ENCODE data around the gene ABCB4. TPM values are rescaled to one million over a fixed set of nuclear protein-coding genes. Genes with fewer than 3 reads are reported as not detected.
A peak's percentile ranks its signal among the peaks of the same experiment; 100 is the strongest.

The ABCB4 gene
- total RNA-seq: not detected in 2 replicates

GRCh38 chr7:87475359-87476178 is at the start of gene ABCB4:
TSS of gene ABCB4 (minus strand) at chr7:87475680. CDS start at chr7:87475465, 215 bp downstream.
- Mint-ChIP-seq H3K4me3 (peak within 1 kb of the TSS; percentile 44), H3K27me3 (peaks cover 38% of the 10 kb centered on the region), H3K9me3 (no peaks in the 10 kb centered on the region), H3K27ac (no peak within 1 kb of the TSS), H3K4me1 (peaks cover 8% of the 10 kb centered on the region), H3K36me3 (ENCODE audit: low read depth) (no peaks in the 10 kb centered on the region)
- intact Hi-C loops (cut with micrococcal nuclease): no loop called here
- no peak for DNase-seq

DNA sequence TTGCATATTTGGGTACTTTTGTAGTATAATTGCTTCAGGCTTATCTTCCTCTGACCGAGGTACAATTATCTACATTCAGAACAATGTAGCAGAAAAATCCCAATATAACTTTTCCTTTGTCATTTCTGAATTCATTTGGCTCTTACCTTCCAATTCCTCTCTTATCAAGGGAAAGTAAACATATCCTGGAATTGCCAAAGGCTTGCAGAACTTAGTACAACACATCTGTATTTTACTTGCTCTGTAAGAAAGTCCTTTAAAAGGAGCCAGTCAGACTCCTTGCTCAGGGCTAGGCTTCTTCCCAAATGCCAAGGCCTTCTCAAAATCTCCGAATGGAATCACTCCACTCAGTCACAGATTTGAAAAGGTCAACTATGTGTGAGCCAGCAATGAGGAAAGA is 43.3 kb upstream of the ABCB4 start:
- H3K27me3 Mint-ChIP-seq: no peaks in the 10 kb centered on the region
- no peak overlapping the region for H3K4me3 Mint-ChIP-seq
- no peaks in the 10 kb centered on the region for H3K36me3 Mint-ChIP-seq (ENCODE audit: low read depth)
- intact Hi-C loops (cut with micrococcal nuclease): no loop called here
- H3K27ac Mint-ChIP-seq: no peak overlapping the region
- H3K4me1 Mint-ChIP-seq: no peaks in the 10 kb centered on the region
- DNase-seq: no peak
- no peaks in the 10 kb centered on the region for H3K9me3 Mint-ChIP-seq

DNA sequence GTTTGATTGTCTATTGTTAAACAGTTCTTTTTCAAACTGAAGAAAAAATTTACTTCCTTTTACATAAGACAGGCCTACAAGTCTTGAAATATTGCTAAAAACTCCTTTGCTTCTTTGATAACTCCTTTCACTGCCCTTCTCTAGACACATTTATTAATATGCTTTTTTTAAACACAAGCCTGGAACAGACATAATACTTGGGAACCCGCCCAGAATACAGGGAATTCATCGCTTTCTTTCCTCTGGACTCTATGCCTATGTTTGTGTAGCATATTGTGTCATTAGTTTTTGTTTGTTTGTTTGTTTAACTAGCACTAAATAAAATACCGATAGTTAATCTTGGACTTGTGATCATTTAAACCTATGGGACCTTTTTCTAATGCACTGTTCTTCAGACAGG is 42.4 kb upstream of the ABCB4 start:
- no peak for DNase-seq
- no peaks in the 10 kb centered on the region for H3K4me1 Mint-ChIP-seq
- intact Hi-C loops (cut with micrococcal nuclease): no loop called here

GRCh38 chr7:87517136-87517815 is 41.8 kb upstream of the ABCB4 start:
- no peaks in the 10 kb centered on the region for H3K36me3 Mint-ChIP-seq (ENCODE audit: low read depth)
- H3K4me1 Mint-ChIP-seq: no peaks in the 10 kb centered on the region
- no peak overlapping the region for H3K27ac Mint-ChIP-seq
- no peak overlapping the region for H3K4me3 Mint-ChIP-seq
- H3K27me3 Mint-ChIP-seq: no peaks in the 10 kb centered on the region
- intact Hi-C loops (cut with micrococcal nuclease): no loop called here
- H3K9me3 Mint-ChIP-seq: no peaks in the 10 kb centered on the region
- no peak for DNase-seq

More for the DNA sequence above, 42.4 kb upstream of the ABCB4 start:
- Mint-ChIP-seq H3K9me3 (no peaks in the 10 kb centered on the region), H3K36me3 (ENCODE audit: low read depth) (no peaks in the 10 kb centered on the region), H3K27me3 (no peaks in the 10 kb centered on the region), H3K27ac (no peak overlapping the region), H3K4me3 (no peak overlapping the region)

DNA sequence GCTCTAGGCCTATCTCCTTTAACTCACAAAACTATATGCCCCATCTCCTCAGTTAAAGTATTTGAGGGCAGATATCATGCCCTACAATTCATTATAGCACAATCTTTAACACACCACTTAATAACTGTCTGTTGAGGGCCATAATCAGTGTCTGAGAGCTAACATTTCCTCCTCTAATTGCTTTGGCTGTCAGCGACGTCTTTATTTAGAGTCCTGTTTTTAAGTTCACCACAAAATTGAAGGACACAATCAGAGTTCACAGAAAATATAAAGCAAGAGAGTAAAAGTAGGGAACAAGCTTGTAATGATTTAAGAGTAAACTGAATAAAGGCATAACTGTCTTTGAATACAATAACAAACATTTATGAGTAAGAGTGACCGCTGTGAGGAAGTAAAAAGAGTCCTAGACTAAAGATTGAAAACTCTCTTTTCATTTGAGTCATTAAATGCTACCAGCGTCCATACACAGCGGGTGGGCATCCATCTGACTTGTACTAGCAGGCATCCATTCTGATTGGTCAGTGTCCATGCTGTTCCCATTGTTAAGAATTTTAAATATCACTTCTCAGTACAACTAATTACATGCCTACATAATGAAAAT is 38.4 kb upstream of the ABCB4 start:
- no peak overlapping the region for H3K27ac Mint-ChIP-seq
- no peak for DNase-seq
- intact Hi-C loops (cut with micrococcal nuclease): no loop called here
- H3K4me1 Mint-ChIP-seq: peaks cover 5% of the 10 kb centered on the region
- no peaks in the 10 kb centered on the region for H3K36me3 Mint-ChIP-seq (ENCODE audit: low read depth)
- no peaks in the 10 kb centered on the region for H3K9me3 Mint-ChIP-seq
- H3K27me3 Mint-ChIP-seq: no peaks in the 10 kb centered on the region
- no peak overlapping the region for H3K4me3 Mint-ChIP-seq

- Mint-ChIP-seq H3K36me3 (ENCODE audit: low read depth) (no peaks in the 10 kb centered on the region), H3K4me1 (peaks cover 5% of the 10 kb centered on the region), H3K27ac (no peak overlapping the region), H3K4me3 (no peak overlapping the region), H3K27me3 (no peaks in the 10 kb centered on the region), H3K9me3 (no peaks in the 10 kb centered on the region)
- intact Hi-C loops (cut with micrococcal nuclease): no loop called here
- DNase-seq: no peak
These were observed 37.4 kb upstream of the ABCB4 start for GRCh38 chr7:87512906-87513305.

DNA sequence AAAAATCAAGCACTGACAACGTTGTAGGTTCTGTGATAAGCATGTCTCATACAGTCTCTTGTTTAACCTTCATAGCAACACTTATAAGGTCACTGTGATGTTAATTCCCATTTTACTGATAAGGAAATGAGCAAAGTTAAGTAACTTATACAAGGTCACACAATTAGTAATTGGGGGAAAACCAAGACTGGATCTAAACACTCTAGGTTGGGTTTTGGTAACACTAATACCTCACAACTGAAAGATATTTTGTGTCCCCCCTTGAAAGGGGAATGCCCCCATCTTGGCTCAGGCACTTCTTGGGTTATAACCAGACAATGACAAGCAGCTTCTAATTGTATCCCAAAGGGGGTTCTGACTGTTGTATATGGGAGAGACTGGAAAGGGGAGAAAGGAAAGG is 36.0 kb upstream of the ABCB4 start:
- no peaks in the 10 kb centered on the region for H3K9me3 Mint-ChIP-seq
- intact Hi-C loops (cut with micrococcal nuclease): no loop called here
- no peaks in the 10 kb centered on the region for H3K27me3 Mint-ChIP-seq
- peaks cover 5% of the 10 kb centered on the region for H3K4me1 Mint-ChIP-seq
- no peak overlapping the region for H3K4me3 Mint-ChIP-seq
- DNase-seq: peak; percentile 33
- no peaks in the 10 kb centered on the region for H3K36me3 Mint-ChIP-seq (ENCODE audit: low read depth)
- no peak overlapping the region for H3K27ac Mint-ChIP-seq

- Mint-ChIP-seq H3K9me3 (no peaks in the 10 kb centered on the region), H3K27me3 (no peaks in the 10 kb centered on the region), H3K36me3 (ENCODE audit: low read depth) (no peaks in the 10 kb centered on the region), H3K27ac (no peak overlapping the region), H3K4me3 (no peak overlapping the region), H3K4me1 (peaks cover 12% of the 10 kb centered on the region)
- no peak for DNase-seq
- intact Hi-C loops (cut with micrococcal nuclease): no loop called here
These were observed 35.0 kb upstream of the ABCB4 start for GRCh38 chr7:87510411-87510875.

DNA sequence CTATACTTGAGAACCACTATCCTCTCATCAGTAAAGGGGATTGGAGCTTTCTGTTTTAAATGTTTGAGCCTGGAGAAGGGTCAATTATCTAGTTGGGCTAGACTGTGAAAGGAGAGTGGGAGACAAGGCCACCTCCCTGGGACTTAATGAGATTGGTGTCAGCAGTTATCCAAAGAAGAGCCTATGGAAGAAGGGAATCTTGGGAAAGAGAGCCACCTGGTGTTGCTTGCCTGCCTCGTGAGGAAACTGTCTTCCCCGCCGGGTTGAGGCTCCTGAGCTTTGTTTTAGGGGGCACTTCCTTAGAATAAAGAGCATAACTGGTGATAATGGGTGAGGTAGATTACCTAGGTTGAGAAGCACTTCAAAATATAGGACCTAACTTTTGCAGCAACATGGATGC is 32.0 kb upstream of the ABCB4 start:
- peaks cover 12% of the 10 kb centered on the region for H3K4me1 Mint-ChIP-seq
- no peak overlapping the region for H3K27ac Mint-ChIP-seq
- no peak overlapping the region for H3K4me3 Mint-ChIP-seq
- H3K36me3 Mint-ChIP-seq (ENCODE audit: low read depth): no peaks in the 10 kb centered on the region
- H3K9me3 Mint-ChIP-seq: no peaks in the 10 kb centered on the region
- H3K27me3 Mint-ChIP-seq: no peaks in the 10 kb centered on the region
- intact Hi-C loops (cut with micrococcal nuclease): loop anchor here (5.0 kb wide), 4 partner anchors 120 to 605 kb away; partner anchors contain the start of gene RUNDC3B
- no peak for DNase-seq

DNA sequence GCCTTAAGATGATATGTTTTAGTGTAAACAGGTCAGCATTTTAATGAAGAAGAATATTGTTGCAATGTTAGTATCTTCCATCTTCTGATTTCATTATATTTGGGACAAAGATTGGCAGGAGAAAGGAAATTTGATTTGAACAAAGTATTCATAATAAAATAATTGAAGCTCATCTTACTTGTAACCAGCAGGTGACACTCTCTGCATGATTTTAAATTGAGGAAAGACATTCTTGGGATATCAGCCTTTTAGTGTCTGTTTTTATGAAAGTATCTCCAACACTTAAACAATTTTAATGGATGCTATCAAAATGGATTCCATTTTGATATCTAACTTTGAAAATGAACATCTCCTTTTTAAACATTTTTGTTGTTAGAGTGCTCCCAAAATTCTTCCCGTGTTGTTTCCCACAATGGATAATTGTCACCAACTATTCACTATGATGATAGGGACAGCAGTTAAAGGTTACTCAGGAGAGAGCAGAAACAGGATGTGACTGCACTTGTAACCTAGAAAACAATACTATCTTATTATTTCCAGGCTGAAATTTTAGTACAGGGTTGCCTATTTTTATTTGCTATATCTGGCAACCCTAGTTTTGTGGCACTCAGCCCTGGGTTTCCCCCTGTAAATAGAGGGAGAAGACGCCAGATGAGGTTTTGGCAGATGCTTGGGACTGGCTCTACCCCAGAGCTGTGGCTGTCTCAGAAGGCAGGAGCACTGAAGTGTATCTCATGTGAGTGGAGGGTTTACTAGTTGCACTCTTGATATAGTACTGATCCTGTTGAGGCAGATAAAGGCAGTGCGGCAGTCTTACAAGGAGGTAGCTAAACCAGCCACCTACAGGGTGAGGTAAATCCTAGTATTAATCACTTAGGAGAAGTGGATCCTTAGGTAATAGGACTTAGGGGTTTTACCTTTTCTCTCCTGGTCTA is 31.0 kb upstream of the ABCB4 start:
- Mint-ChIP-seq H3K4me3 (no peak overlapping the region), H3K27me3 (no peaks in the 10 kb centered on the region), H3K27ac (no peak overlapping the region), H3K9me3 (no peaks in the 10 kb centered on the region), H3K4me1 (peaks cover 12% of the 10 kb centered on the region), H3K36me3 (ENCODE audit: low read depth) (no peaks in the 10 kb centered on the region)
- no peak for DNase-seq
- intact Hi-C loops (cut with micrococcal nuclease): loop anchor here (5.0 kb wide), 4 partner anchors 121 to 606 kb away; partner anchors contain the start of gene RUNDC3B

GRCh38 chr7:87505557-87506245 is 30.2 kb upstream of the ABCB4 start:
- no peak for DNase-seq
- H3K4me3 Mint-ChIP-seq: no peak overlapping the region
- intact Hi-C loops (cut with micrococcal nuclease): loop anchor here (5.0 kb wide), 4 partner anchors 122 to 607 kb away; partner anchors contain the start of gene RUNDC3B
- no peaks in the 10 kb centered on the region for H3K36me3 Mint-ChIP-seq (ENCODE audit: low read depth)
- no peaks in the 10 kb centered on the region for H3K27me3 Mint-ChIP-seq
- H3K27ac Mint-ChIP-seq: no peak overlapping the region
- peaks cover 12% of the 10 kb centered on the region for H3K4me1 Mint-ChIP-seq
- no peaks in the 10 kb centered on the region for H3K9me3 Mint-ChIP-seq

DNA sequence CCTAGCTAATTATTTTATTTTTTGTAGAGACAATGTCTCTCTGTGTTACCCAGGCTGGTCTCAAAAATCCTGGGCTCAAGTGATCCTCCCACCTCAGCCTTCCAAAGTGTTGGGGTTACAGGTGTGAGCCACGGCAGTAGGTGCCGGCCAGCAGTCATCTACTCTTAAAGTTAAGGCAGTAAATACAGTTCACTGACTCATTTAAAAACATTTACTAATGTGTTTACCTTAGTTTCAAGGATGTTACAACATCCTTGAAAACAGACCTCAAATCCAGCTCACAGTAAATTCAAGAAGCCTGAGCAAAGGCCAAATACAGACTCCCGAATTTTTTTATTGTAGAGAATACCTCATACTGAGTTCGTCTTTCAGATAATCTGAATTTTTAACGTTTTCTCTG is 29.6 kb upstream of the ABCB4 start:
- Mint-ChIP-seq H3K27me3 (no peaks in the 10 kb centered on the region), H3K36me3 (ENCODE audit: low read depth) (no peaks in the 10 kb centered on the region), H3K4me3 (no peak overlapping the region), H3K4me1 (peaks cover 10% of the 10 kb centered on the region), H3K27ac (no peak overlapping the region), H3K9me3 (no peaks in the 10 kb centered on the region)
- intact Hi-C loops (cut with micrococcal nuclease): loop anchor here (5.0 kb wide), 4 partner anchors 122 to 607 kb away; partner anchors contain the start of gene RUNDC3B
- no peak for DNase-seq

- Mint-ChIP-seq H3K9me3 (no peaks in the 10 kb centered on the region), H3K27ac (no peak overlapping the region), H3K36me3 (ENCODE audit: low read depth) (no peaks in the 10 kb centered on the region), H3K4me3 (no peak overlapping the region), H3K4me1 (no peaks in the 10 kb centered on the region), H3K27me3 (peaks cover 4% of the 10 kb centered on the region)
- DNase-seq: peak; percentile 19
- intact Hi-C loops (cut with micrococcal nuclease): no loop called here
These were observed 24.0 kb upstream of the ABCB4 start for GRCh38 chr7:87499494-87499893.

Measured in activated CD4-positive, alpha-beta T cell treated with anti-CD3 and anti-CD28 coated beads, Interleukin-2, amount 10 ng/mL, durations not matched to agents 24 days and 14 days (primary cell).